ENCODE measurements around the gene PRRT4. TPM values are rescaled to one million over a fixed set of nuclear protein-coding genes. Genes with fewer than 3 reads are reported as not detected.

The PRRT4 gene
- total and polyA plus RNA-seq, 2 donors (not counting 1 experiment from before 2014, with no cell fraction given), result under 0.01 to 0.03 TPM

GRCh38 chr7:128376077-128376476, 14.6 kb upstream of the PRRT4 start:
- H3K4me2 ChIP-seq (ENCODE audit: extremely low read depth, insufficient read depth, low read length), result no peak overlapping the region
- H3K27ac ChIP-seq (ENCODE audit: insufficient read depth, low read length), result no peak overlapping the region
- no peak overlapping the region for H3K9ac ChIP-seq (ENCODE audit: insufficient read depth, low read length)
- no peaks in the 10 kb centered on the region for H3K79me2 ChIP-seq (ENCODE audit: control insufficient read depth, insufficient read depth, low read length)
- H4K20me1 ChIP-seq (ENCODE audit: control insufficient read depth, extremely low read depth, insufficient read depth, low read length), result no peaks in the 10 kb centered on the region
- H3K36me3 ChIP-seq (ENCODE audit: control insufficient read depth, insufficient read depth, low read length), result no peaks in the 10 kb centered on the region
- DNase-seq (ENCODE audit: low read depth in 2 of 2), result no peak
- peaks cover 14% of the 10 kb centered on the region for H3K27me3 ChIP-seq (ENCODE audit: control insufficient read depth, insufficient read depth, low read length)
- no peaks in the 10 kb centered on the region for H3K4me1 ChIP-seq (ENCODE audit: control insufficient read depth, extremely low read depth, insufficient read depth, low read length)
- TF ChIP-seq EZH2 (IDR thresholded peaks at IDR 0.05; ENCODE audit: low read length, missing control alignments), result no peak
- H3K4me3 ChIP-seq (replicated peaks in 1 of 4; ENCODE audit: control extremely low read depth in 1 of 4, insufficient read depth in 1 of 4, low read depth in 3 of 4, low read length in 4 of 4), result no peak overlapping the region
- no peaks in the 10 kb centered on the region for H3K9me3 ChIP-seq (ENCODE audit: control insufficient read depth, insufficient read depth, low read depth, low read length)
- no peak overlapping the region for H2AFZ ChIP-seq (ENCODE audit: low read length)

- no peaks in the 10 kb centered on the region for H4K20me1 ChIP-seq (ENCODE audit: control insufficient read depth, extremely low read depth, insufficient read depth, low read length)
- no peaks in the 10 kb centered on the region for H3K4me1 ChIP-seq (ENCODE audit: control insufficient read depth, extremely low read depth, insufficient read depth, low read length)
- TF ChIP-seq CTCF (conservative IDR thresholded peaks at IDR 0.05 in 1 of 2, IDR thresholded peaks at IDR 0.05 in 1 of 2; ENCODE audit: low read depth in 1 of 2, low read length in 2 of 2) (no peak), EZH2 (IDR thresholded peaks at IDR 0.05; ENCODE audit: low read length, missing control alignments) (no peak)
- no peak for DNase-seq (ENCODE audit: low read depth in 2 of 2)
- H3K79me2 ChIP-seq (ENCODE audit: control insufficient read depth, insufficient read depth, low read length), result no peaks in the 10 kb centered on the region
- no peak overlapping the region for H3K27ac ChIP-seq (ENCODE audit: insufficient read depth, low read length)
- no peak overlapping the region for H3K9ac ChIP-seq (ENCODE audit: insufficient read depth, low read length)
- H3K9me3 ChIP-seq (ENCODE audit: control insufficient read depth, insufficient read depth, low read depth, low read length), result no peaks in the 10 kb centered on the region
- peaks cover 14% of the 10 kb centered on the region for H3K27me3 ChIP-seq (ENCODE audit: control insufficient read depth, insufficient read depth, low read length)
- H2AFZ ChIP-seq (ENCODE audit: low read length), result no peak overlapping the region
- H3K4me2 ChIP-seq (ENCODE audit: extremely low read depth, insufficient read depth, low read length), result no peak overlapping the region
- no peaks in the 10 kb centered on the region for H3K36me3 ChIP-seq (ENCODE audit: control insufficient read depth, insufficient read depth, low read length)
- no peak overlapping the region for H3K4me3 ChIP-seq (replicated peaks in 1 of 4; ENCODE audit: control extremely low read depth in 1 of 4, insufficient read depth in 1 of 4, low read depth in 3 of 4, low read length in 4 of 4)
These were observed 12.6 kb upstream of the PRRT4 start for GRCh38 chr7:128374041-128374440.

- H3K36me3 ChIP-seq (ENCODE audit: control insufficient read depth, insufficient read depth, low read length), result no peaks in the 10 kb centered on the region
- H3K79me2 ChIP-seq (ENCODE audit: control insufficient read depth, insufficient read depth, low read length), result no peaks in the 10 kb centered on the region
- no peak overlapping the region for H3K4me2 ChIP-seq (ENCODE audit: extremely low read depth, insufficient read depth, low read length)
- H3K27me3 ChIP-seq (ENCODE audit: control insufficient read depth, insufficient read depth, low read length), result peaks cover 14% of the 10 kb centered on the region
- H3K9me3 ChIP-seq (ENCODE audit: control insufficient read depth, insufficient read depth, low read depth, low read length), result no peaks in the 10 kb centered on the region
- no peaks in the 10 kb centered on the region for H4K20me1 ChIP-seq (ENCODE audit: control insufficient read depth, extremely low read depth, insufficient read depth, low read length)
- no peak overlapping the region for H3K9ac ChIP-seq (ENCODE audit: insufficient read depth, low read length)
- H2AFZ ChIP-seq (ENCODE audit: low read length), result no peak overlapping the region
- DNase-seq (ENCODE audit: low read depth in 2 of 2), result no peak
- H3K27ac ChIP-seq (ENCODE audit: insufficient read depth, low read length), result no peak overlapping the region
- TF ChIP-seq EZH2 (IDR thresholded peaks at IDR 0.05; ENCODE audit: low read length, missing control alignments) (no peak), CTCF (conservative IDR thresholded peaks at IDR 0.05 in 1 of 2, IDR thresholded peaks at IDR 0.05 in 1 of 2; ENCODE audit: low read depth in 1 of 2, low read length in 2 of 2) (no peak)
- H3K4me3 ChIP-seq (replicated peaks in 1 of 4; ENCODE audit: control extremely low read depth in 1 of 4, insufficient read depth in 1 of 4, low read depth in 3 of 4, low read length in 4 of 4), result no peak overlapping the region
- H3K4me1 ChIP-seq (ENCODE audit: control insufficient read depth, extremely low read depth, insufficient read depth, low read length), result no peaks in the 10 kb centered on the region
These were observed 12.1 kb upstream of the PRRT4 start for GRCh38 chr7:128373606-128374005.
